HepG2 (cell line): Measurements from ENCODE around the gene PEX11B.

Source experiments
- CTCF ChIP-seq: sonication (generic); formaldehyde crosslinking; IDR thresholded peaks from 2 replicates; pipeline ENCODE4 v1.5.0; 2020; ENCODE audit warnings: mild to moderate bottlenecking, missing genetic modification reagents, moderate library complexity
- HNF4G ChIP-seq, 2 experiments: sonication (generic) in 1 of 2; formaldehyde crosslinking in 1 of 2; IDR thresholded peaks; 2 replicates each; pipeline versions ENCODE4 v1.4.0 to v1.6.1; 2011 to 2020; ENCODE audit warnings: borderline replicate concordance in 2 of 2, low read depth in 2 of 2, mild to moderate bottlenecking in 2 of 2, low read length in 1 of 2, missing genetic modification reagents in 1 of 2, moderate library complexity in 1 of 2
- MAX ChIP-seq: IDR thresholded peaks from 2 replicates; pipeline ENCODE4 v1.6.1; 2012; ENCODE audit warnings: inconsistent platforms
- NPAS2 ChIP-seq: sonication (generic); formaldehyde crosslinking; IDR thresholded peaks from 2 replicates; pipeline ENCODE4 v1.8.0; 2022; ENCODE audit warnings: mild to moderate bottlenecking, missing genetic modification reagents, borderline replicate concordance
- PCBP1 ChIP-seq: fragments of 200-400 bp; formaldehyde crosslinking; IDR thresholded peaks from 2 replicates; pipeline ENCODE4 v1.6.1; 2017; ENCODE audit warnings: mild to moderate bottlenecking, low read depth, low read length, borderline replicate concordance
- RCOR2 ChIP-seq: IDR thresholded peaks from 2 replicates; pipeline ENCODE4 v1.6.1; 2016; ENCODE audit warnings: missing biosample characterization, missing genetic modification reagents
- REST ChIP-seq, 2 experiments: IDR thresholded peaks; 2 replicates each; pipeline ENCODE4 v1.6.1; 2011 to 2012; ENCODE audit warnings: low read length in 2 of 2, borderline replicate concordance in 1 of 2, low read depth in 1 of 2, mild to moderate bottlenecking in 1 of 2, moderate library complexity in 1 of 2
- SUZ12 ChIP-seq: fragments of 150-350 bp; IDR thresholded peaks from 2 replicates; pipeline ENCODE4 v1.6.1; 2014; ENCODE audit warnings: low read depth, low read length
- TEAD3 ChIP-seq: optimal IDR thresholded peaks from 2 replicates; pipeline ENCODE3; 2016; ENCODE audit warnings: borderline replicate concordance
- ZNF678 ChIP-seq: sonication (generic); formaldehyde crosslinking; IDR thresholded peaks from 2 replicates; pipeline ENCODE4 v1.4.0; 2020; ENCODE audit warnings: mild to moderate bottlenecking, missing genetic modification reagents
- ZSCAN12 ChIP-seq: sonication (generic); formaldehyde crosslinking; IDR thresholded peaks from 2 replicates; pipeline ENCODE4 v1.9.0; 2021; ENCODE audit warnings: mild to moderate bottlenecking, missing genetic modification reagents
- TF ChIP-seq, protein P1 (sequence below): sonication (generic); formaldehyde crosslinking; IDR thresholded peaks from 2 replicates; pipeline ENCODE4 v1.8.0; 2022; ENCODE audit warnings: missing genetic modification reagents, mild to moderate bottlenecking, inconsistent platforms, borderline replicate concordance

DNA sequence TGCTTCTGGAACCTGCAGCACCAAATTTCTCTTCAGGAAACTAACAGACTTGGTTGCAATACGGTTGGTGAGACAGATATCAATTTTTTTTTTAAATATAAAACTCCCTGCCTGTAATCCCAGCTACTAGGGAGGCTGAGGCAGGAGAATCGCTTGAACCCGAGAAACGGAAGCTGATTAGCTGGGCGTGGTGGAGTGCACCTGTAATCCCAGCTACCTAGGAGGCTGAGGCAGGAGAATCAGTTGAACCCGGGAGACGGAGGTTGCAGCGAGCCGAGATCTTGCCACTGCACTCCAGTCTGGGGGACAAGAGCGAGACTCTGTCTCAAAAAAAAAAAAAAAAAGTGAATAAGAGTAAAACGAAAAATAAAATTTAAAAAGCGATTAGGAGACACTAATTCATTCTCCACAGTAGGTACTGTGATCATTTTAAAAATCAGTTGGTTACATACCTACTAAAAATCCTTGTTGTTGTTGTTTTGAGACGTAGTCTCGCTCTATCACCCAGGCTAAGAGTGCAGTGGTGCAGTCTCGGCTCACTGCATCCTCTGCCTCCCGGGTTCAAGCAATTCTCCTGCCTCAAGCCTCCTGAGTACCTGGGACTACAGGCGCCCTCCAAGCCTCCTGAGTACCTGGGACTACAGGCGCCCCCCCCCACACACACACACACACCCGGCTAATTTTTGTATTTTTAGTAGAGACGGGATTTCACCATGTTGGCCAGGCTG is 9.6 kb upstream of the PEX11B start:
- TF ChIP-seq PCBP1 (no peak), TEAD3 (no peak), SUZ12 (no peak), REST (IDR thresholded peaks at IDR 0.05; ENCODE audit: borderline replicate concordance in 1 of 2, low read depth in 1 of 2, low read length in 2 of 2) (no peak), NPAS2 (CRISPR knock-in tag) (no peak), CTCF (no peak), ZNF678 (CRISPR knock-in tag) (no peak), MAX (no peak), ZSCAN12 (CRISPR knock-in tag) (no peak), HNF4G (IDR thresholded peaks at IDR 0.05; ENCODE audit: borderline replicate concordance, low read depth, low read length) (no peak), HNF4G (CRISPR knock-in tag; IDR thresholded peaks at IDR 0.05; ENCODE audit: borderline replicate concordance, low read depth) (no peak), RCOR2 (CRISPR knock-in tag) (no peak)
- TF ChIP-seq, protein P1, sequence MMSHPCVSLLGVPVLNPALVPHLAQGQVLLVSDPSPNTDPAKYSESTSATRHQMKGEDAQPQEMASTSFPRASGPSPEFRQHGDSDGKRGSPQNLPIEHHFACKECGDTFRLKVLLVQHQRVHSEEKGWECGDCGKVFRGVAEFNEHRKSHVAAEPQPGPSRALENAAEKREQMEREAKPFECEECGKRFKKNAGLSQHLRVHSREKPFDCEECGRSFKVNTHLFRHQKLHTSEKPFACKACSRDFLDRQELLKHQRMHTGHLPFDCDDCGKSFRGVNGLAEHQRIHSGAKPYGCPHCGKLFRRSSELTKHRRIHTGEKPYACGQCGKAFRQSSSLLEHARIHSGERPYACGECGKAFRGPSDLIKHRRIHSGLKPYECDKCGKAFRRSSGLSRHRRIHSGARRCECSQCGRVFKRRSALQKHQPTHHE (CRISPR knock-in tag): no peak
